Epithelial cell of esophagus (primary cell): ENCODE measurements around the gene KNDC1.
"Not testable (repeated sequence)": the region's sequence is repeated elsewhere in the genome, so short reads cannot be mapped to it uniquely, and the experiment has no call there.

Experiments used
- DNase-seq: peaks from one replicate; pipeline ENCODE4 v3.0.0; 2010; ENCODE audit warnings: low read depth
- H3K4me3 ChIP-seq: 2 replicates; pipeline ENCODE4 v1.5.1; 2011; ENCODE audit warnings: mild to moderate bottlenecking, low read length, control low read depth
- CTCF ChIP-seq: IDR thresholded peaks from 2 replicates; pipeline ENCODE4 v1.5.1; 2011; ENCODE audit warnings: low read depth, mild to moderate bottlenecking, low read length, control low read depth, inconsistent platforms; ENCODE audit not compliant: insufficient read depth; ENCODE audit errors: missing control alignments

KNDC1 gene

GRCh38 chr10:133229265-133230043 lies 69.4 kb downstream of the KNDC1 start:
- TF ChIP-seq CTCF, result no peak

DNA sequence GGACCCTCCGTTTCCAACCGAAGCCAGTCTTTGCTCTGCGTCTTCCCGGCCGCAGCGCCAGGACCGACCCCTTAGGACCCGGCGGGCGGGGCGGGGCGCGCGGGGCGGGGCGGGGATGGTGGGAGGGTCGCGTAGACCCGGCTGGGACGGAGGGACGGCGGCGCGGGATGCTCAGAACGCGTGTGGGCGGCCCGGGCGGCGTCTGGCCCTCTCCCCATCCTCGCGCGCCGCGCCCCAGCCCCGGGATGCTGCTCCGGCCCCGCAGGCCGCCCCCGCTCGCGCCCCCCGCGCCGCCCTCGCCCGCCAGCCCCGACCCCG lies 70.0 kb downstream of the KNDC1 start, which contains the start of gene UTF1:
UTF1 (plus strand) TSS at position 174 of the 318 bp plus-strand sequence; CDS start at position 246, 72 bp downstream.
- no peak for TF ChIP-seq CTCF
- H3K4me3 ChIP-seq, result no peak within 1 kb of the TSS
- no peak for DNase-seq

More at GRCh38 chr10:133229265-133230043, 69.4 kb downstream of the KNDC1 start:
- no peak overlapping the region for H3K4me3 ChIP-seq
- no peak for DNase-seq

GRCh38 chr10:133230387-133231195 lies 70.6 kb downstream of the KNDC1 start:
- no peak overlapping the region for H3K4me3 ChIP-seq

DNA sequence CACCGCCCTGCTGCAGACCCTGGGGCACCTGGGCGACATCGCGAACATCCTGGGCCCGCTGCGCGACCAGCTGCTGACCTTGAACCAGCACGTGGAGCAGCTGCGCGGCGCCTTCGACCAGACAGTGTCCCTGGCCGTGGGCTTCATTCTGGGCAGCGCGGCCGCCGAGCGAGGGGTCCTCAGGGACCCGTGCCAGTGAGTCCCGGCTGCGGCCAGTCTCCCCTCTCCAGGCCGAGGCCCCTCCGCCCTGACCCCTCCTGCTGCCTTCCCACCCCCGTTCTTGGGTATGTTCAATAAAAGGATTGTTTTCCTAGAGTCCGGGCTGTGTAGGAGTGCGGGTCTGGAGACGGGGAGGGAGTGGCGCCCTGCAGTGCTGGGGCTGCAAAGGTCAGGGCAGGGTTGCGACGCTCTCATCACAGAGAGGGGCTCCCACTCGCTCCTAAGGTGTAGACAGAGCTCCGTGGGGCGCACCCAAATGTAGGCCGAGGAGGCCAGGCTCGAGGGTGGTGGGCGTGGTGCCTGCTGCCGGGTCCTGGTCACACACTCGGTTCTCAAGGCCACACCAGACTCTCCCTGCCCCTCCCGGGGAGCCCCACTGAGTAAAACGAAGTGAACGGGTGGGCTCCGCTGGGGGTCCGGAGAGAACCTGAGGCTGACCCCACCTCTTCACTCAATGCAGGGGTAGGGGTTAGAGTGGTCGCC lies 71.4 kb downstream of the KNDC1 start:
- no peak for TF ChIP-seq CTCF
- no peak for DNase-seq
- H3K4me3 ChIP-seq, result no peak overlapping the region

More at GRCh38 chr10:133230387-133231195, 70.6 kb downstream of the KNDC1 start:
- no peak for DNase-seq
- TF ChIP-seq CTCF, result no peak

DNA sequence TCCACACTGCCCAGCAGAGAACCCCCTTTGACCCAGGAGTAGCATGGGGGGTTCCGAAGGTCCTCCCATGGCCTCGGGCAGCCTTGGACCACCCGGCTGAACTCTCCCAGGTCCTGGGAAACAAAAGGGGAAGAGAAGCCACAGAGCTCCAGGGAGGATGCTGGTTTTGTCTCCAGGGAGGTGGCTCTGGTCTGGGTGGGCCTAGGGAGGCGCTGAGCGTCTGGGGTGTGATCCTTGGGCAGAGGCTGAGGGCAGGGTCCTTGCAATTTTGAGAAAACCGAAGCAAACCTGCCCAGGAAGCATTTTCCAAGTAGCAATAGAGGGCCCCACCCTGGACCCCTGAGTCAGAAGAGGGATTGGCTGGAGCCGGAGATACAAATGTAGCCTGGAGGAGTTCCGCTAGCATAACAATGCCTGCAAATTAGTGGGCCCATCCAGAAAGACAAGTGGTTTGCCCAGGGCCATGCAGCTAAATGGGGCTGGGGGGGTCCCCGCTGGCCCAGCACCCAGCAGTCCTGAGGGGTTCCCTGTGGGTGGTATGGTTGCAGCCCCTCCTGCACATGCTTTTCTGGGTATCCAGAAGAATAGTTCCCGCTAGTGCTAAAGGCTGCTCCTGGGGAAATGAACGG lies 72.0 kb downstream of the KNDC1 start:
- DNase-seq, result no peak
- no peak overlapping the region for H3K4me3 ChIP-seq
- no peak for TF ChIP-seq CTCF

- not testable (repeated sequence) for H3K4me3 ChIP-seq, DNase-seq
These were observed 74.8 kb downstream of the KNDC1 start for GRCh38 chr10:133234796-133235195.
